Heart left ventricle (tissue), 16 donors: ENCODE data around the gene GDF2. TPM values are rescaled to one million over a fixed set of nuclear protein-coding genes. Genes with fewer than 3 reads are reported as not detected.

Experiments
- ATAC-seq, 4 donors: fragments of 200-7000 bp; cut with Tn5 transposase; one replicate each; pipeline ENCODE4 v1.9.1; 2020 to 2022; ENCODE audit warnings: moderate library complexity in 4 of 4, mild to moderate bottlenecking in 3 of 4, moderate number of reproducible peaks in 1 of 4
- DNase-seq, 5 donors: peaks; one replicate each; pipeline ENCODE4 v3.0.0-alpha.2; 2020
- H3K27ac ChIP-seq, 12 donors: fragments of 200-600 bp; sonication (generic) in 4 of 12; one replicate each; pipeline versions ENCODE4 v1.5.0 to v1.8.0; 2016 to 2022; ENCODE audit warnings: mild to moderate bottlenecking in 2 of 12
- H3K27me3 ChIP-seq, 9 donors: fragments of 200-600 bp; sonication (generic) in 2 of 9; one replicate each; pipeline versions ENCODE4 v1.5.1 to v1.8.0; 2016 to 2022; ENCODE audit warnings: mild to moderate bottlenecking in 3 of 9
- H3K36me3 ChIP-seq, 9 donors: fragments of 200-600 bp; sonication (generic) in 2 of 9; one replicate each; pipeline versions ENCODE4 v1.5.0 to v1.8.0; 2018 to 2022; ENCODE audit warnings: mild to moderate bottlenecking in 2 of 9
- H3K4me1 ChIP-seq, 12 donors: fragments of 200-600 bp; sonication (generic) in 4 of 12; one replicate each; pipeline versions ENCODE4 v1.5.0 to v1.8.0; 2016 to 2022; ENCODE audit warnings: mild to moderate bottlenecking in 3 of 12
- H3K4me3 ChIP-seq, 12 donors: fragments of 200-600 bp; sonication (generic) in 4 of 12; one replicate each; pipeline versions ENCODE4 v1.5.0 to v1.8.0; 2017 to 2022; ENCODE audit warnings: mild to moderate bottlenecking in 9 of 12, moderate library complexity in 4 of 12
- H3K9me3 ChIP-seq, 12 donors: fragments of 200-600 bp; sonication (generic) in 4 of 12; one replicate each; pipeline versions ENCODE4 v1.5.0 to v1.8.0; 2016 to 2022; ENCODE audit warnings: mild to moderate bottlenecking in 1 of 12
- CTCF ChIP-seq, 12 donors: fragments of 200-600 bp; sonication (generic) in 4 of 12; IDR thresholded peaks; one replicate each; pipeline versions ENCODE4 v1.5.0 to v1.8.0; 2018 to 2022; ENCODE audit warnings: antibody characterized with exemption in 12 of 12, mild to moderate bottlenecking in 5 of 12
- POLR2A ChIP-seq, 2 donors: fragments of 450-650 bp; IDR thresholded peaks; one replicate each; pipeline ENCODE4 v1.6.1; 2017; ENCODE audit warnings: antibody characterized with exemption in 2 of 2, mild to moderate bottlenecking in 2 of 2, moderate library complexity in 2 of 2
- WGBS, 4 donors: extraction: QIAGEN DNeasy Blood & Tissue Kit in 2 of 4; methylation state at CpG; one replicate each; pipeline versions ENCODE4 v1.1.5 to v1.1.7; 2013 to 2018; 5-methylcytosine and 5-hydroxymethylcytosine counted together
- intact Hi-C, 10 donors: fragments of 100-400 bp; cut with DNase I; formaldehyde crosslinking; loops; one replicate each; pipeline versions ENCODE4 v1.11.1 to v1.14.2; 2022
- polyA plus RNA-seq, 2 donors: library from polyadenylated mRNA; stranded (reverse); fragments of 200-250 nt; gene quantifications; one replicate each; pipeline ENCODE4 v1.2.3, GENCODE V29; 2013
- total RNA-seq, 9 donors: library from RNA; depleted of rRNA in 2 of 9; stranded (reverse); fragments of >200 nt in 2 of 9; fragmentation: NEBNext Ultra II Directional in 3 of 9; extraction: Animal tissue kit (Norgen Biotek cat#: 25700) in 3 of 9; gene quantifications; one replicate each; pipeline versions ENCODE4 v1.1.0 to v1.2.4, GENCODE V29; 2016 to 2023
- donor health status: ischemic (EF 13 %, LVEDD 7.1; RV severe dilation, severe dysfunction).
- donor health status: healthy with polysubstance abuse.
- donor health status: DM: no; HTN: yes; CAD: no.
- donor health status: DM: no; HTN: no; CAD: no.
- donor health status: ischemic (EF 25% LVEDD 6.9; RV normal size, moderate dysfunction).
- donor health status: ischemic (EF 25% LVEDD 5.7; RV mildly dilated, moderate dysfunction).
- donor health status: healthy.
- donor health status: DM: yes; HTN: yes; CAD: no.
- donor health status: ischemic (EF 35%, LVEDD 5.7; RV mildly dilated, moderate dysfunction).
- donor health status: nonischemic (EF 11% LVEDD 7.7; RV severe dilation, severe dysfunction).
- donor health status: DM: yes; HTN: yes; CAD: no.
- donor health status: PGD.
- donor health status: ischemic (EF 29% LVEDD 5.4; RV normal size, mild dysfunction).
- donor health status: nonischemic (EF 23%, LVEDD 6.1; RV moderate dilation, normal function).

Gene GDF2
- total and polyA plus RNA-seq, 11 donors, result not detected

GRCh38 chr10:47310090-47310505 is 12.2 kb upstream of the GDF2 start:
- intact Hi-C loops, result loop anchor here in 4 of 10 donors (2.0 to 10.0 kb wide), 5 partner anchors 263 to 315 kb away; no protein-coding TSS in a partner anchor
- H3K4me1 ChIP-seq, result peaks cover 0 to 10% (median 4%) of the 10 kb centered on the region in 12 donors
- no peak for DNase-seq
- WGBS, 4 donors, result 94 to 98% (median 96%) methylated on average over 13 to 37 of the region's 37 CpGs
- no peaks in the 10 kb centered on the region for H3K9me3 ChIP-seq
- no peak for ATAC-seq
- no peak overlapping the region for H3K27ac ChIP-seq
- peaks cover 0 to 7% (median 0%) of the 10 kb centered on the region in 9 donors for H3K27me3 ChIP-seq
- no peak for TF ChIP-seq CTCF (IDR thresholded peaks at IDR 0.05)
- TF ChIP-seq POLR2A (IDR thresholded peaks at IDR 0.05), result no peak
- no peak overlapping the region for H3K4me3 ChIP-seq
- no peaks in the 10 kb centered on the region for H3K36me3 ChIP-seq

- WGBS, 4 donors, result 27 to 38% (median 33%) methylated on average over 9 to 10 of the region's 10 CpGs
- H3K27me3 ChIP-seq, result peaks cover 0 to 7% (median 0%) of the 10 kb centered on the region in 9 donors
- TF ChIP-seq POLR2A (IDR thresholded peaks at IDR 0.05) (no peak), CTCF (IDR thresholded peaks at IDR 0.05) (no peak)
- no peak overlapping the region for H3K4me3 ChIP-seq
- H3K36me3 ChIP-seq, result no peaks in the 10 kb centered on the region
- peaks cover 0 to 10% (median 4%) of the 10 kb centered on the region in 12 donors for H3K4me1 ChIP-seq
- peak in 1 of 5 donors; percentile 28 for DNase-seq
- ATAC-seq, result peak in 2 of 4 donors; percentile 6 to 10
- H3K27ac ChIP-seq, result no peak overlapping the region
- H3K9me3 ChIP-seq, result no peaks in the 10 kb centered on the region
- intact Hi-C loops, result loop anchor here in 4 of 10 donors (2.0 to 10.0 kb wide), 5 partner anchors 264 to 317 kb away; no protein-coding TSS in a partner anchor
Measured at GRCh38 chr10:47311193-47311931, 10.9 kb upstream of the GDF2 start.

GRCh38 chr10:47311932-47312662 is 10.2 kb upstream of the GDF2 start:
- Histone ChIP-seq H3K4me1 (peaks cover 0 to 10% (median 4%) of the 10 kb centered on the region in 12 donors), H3K27ac (no peak overlapping the region), H3K9me3 (no peaks in the 10 kb centered on the region), H3K4me3 (no peak overlapping the region), H3K27me3 (peaks cover 0 to 7% (median 0%) of the 10 kb centered on the region in 9 donors), H3K36me3 (no peaks in the 10 kb centered on the region)
- ATAC-seq (peak; percentile 80 to 97 (median 94)), DNase-seq (peak; percentile 78 to 91 (median 83))
- intact Hi-C loops, result loop anchor here in 9 of 10 donors (1.0 to 10.0 kb wide), 9 partner anchors 263 to 317 kb away; no protein-coding TSS in a partner anchor
- TF ChIP-seq CTCF (IDR thresholded peaks at IDR 0.05), result peak; percentile 63 to 91 (median 81)
- no peak for TF ChIP-seq POLR2A (IDR thresholded peaks at IDR 0.05)
- 12 to 26% (median 24%) methylated on average over 11 to 20 of the region's 20 CpGs for WGBS, 4 donors

DNA sequence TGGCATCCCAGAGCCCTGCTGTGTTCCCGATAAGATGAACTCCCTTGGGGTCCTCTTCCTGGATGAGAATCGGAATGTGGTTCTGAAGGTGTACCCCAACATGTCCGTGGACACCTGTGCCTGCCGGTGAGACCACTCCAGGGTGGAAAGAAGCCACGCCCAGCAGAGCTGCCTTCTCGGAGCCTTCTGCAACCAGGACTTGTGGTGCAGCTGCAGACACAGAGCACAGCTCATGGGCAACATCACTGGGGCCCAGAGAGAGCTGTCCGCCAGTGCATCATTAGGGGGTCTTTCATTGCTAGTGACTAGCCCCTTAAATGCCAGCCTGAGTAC is 9.6 kb upstream of the GDF2 start:
- WGBS, 4 donors, result 77 to 89% (median 86%) methylated on average over 3 to 7 of the region's 7 CpGs
- ATAC-seq, result no peak
- peaks cover 0 to 7% (median 0%) of the 10 kb centered on the region in 9 donors for H3K27me3 ChIP-seq

More for the DNA sequence above, 9.6 kb upstream of the GDF2 start:
- no peak overlapping the region for H3K4me3 ChIP-seq
- H3K4me1 ChIP-seq, result peaks cover 0 to 10% (median 4%) of the 10 kb centered on the region in 12 donors
- DNase-seq, result no peak
- intact Hi-C loops, result loop anchor here in 9 of 10 donors (1.0 to 10.0 kb wide), 9 partner anchors 264 to 318 kb away; no protein-coding TSS in a partner anchor
- no peak overlapping the region for H3K27ac ChIP-seq
- H3K9me3 ChIP-seq, result no peaks in the 10 kb centered on the region
- no peaks in the 10 kb centered on the region for H3K36me3 ChIP-seq
- TF ChIP-seq CTCF (IDR thresholded peaks at IDR 0.05), result no peak
- TF ChIP-seq POLR2A (IDR thresholded peaks at IDR 0.05), result no peak
